Kidney (tissue), 14 donors: ENCODE measurements around the gene PRDM1. TPM values are rescaled to one million over a fixed set of nuclear protein-coding genes. Genes with fewer than 3 reads are reported as not detected.

ENCODE experiments used
- DNase-seq, 5 donors: peaks; one replicate each; pipeline ENCODE4 v3.0.0-alpha.2; 2013 to 2020
- FAIRE-seq: peaks from 2 replicates; lab custom pipeline; 2012; peaks lifted over from hg19 to GRCh38; lab: Jason Lieb, UNC
- H3K27ac ChIP-seq, 2 donors: one replicate each; pipeline ENCODE4 v1.7.0; 2013; ENCODE audit warnings: low read depth in 2 of 2, low read length in 2 of 2, inconsistent platforms in 1 of 2
- H3K27me3 ChIP-seq: one replicate; pipeline ENCODE4 v1.7.1; 2013; ENCODE audit warnings: low read length, inconsistent platforms; ENCODE audit not compliant: control insufficient read depth, insufficient read depth
- H3K36me3 ChIP-seq, 3 donors: one replicate each; pipeline versions ENCODE4 v1.7.0 to v1.7.1; 2013; ENCODE audit warnings: low read length in 3 of 3, control low read depth in 1 of 3, inconsistent platforms in 1 of 3; ENCODE audit not compliant: insufficient read depth in 3 of 3, control insufficient read depth in 2 of 3
- H3K4me1 ChIP-seq, 3 donors: one replicate each; pipeline versions ENCODE4 v1.7.0 to v1.7.1; 2013; ENCODE audit warnings: low read length in 3 of 3, inconsistent platforms in 1 of 3, low read depth in 1 of 3; ENCODE audit not compliant: control insufficient read depth in 2 of 3, insufficient read depth in 2 of 3
- H3K4me3 ChIP-seq, 3 donors: one replicate each; pipeline versions ENCODE4 v1.7.0 to v1.8.1; 2013; ENCODE audit warnings: low read length in 3 of 3, control low read depth in 1 of 3, inconsistent platforms in 1 of 3
- H3K9ac ChIP-seq, 3 donors: one replicate each; pipeline versions ENCODE4 v1.7.0 to v1.7.1; 2013; ENCODE audit warnings: low read length in 3 of 3, control low read depth in 1 of 3, inconsistent platforms in 1 of 3
- H3K9me3 ChIP-seq, 3 donors: one replicate each; pipeline versions ENCODE4 v1.7.0 to v1.7.1; 2013; ENCODE audit warnings: low read length in 3 of 3, control low read depth in 1 of 3, inconsistent platforms in 1 of 3; ENCODE audit not compliant: control insufficient read depth in 2 of 3, insufficient read depth in 1 of 3
- CTCF ChIP-seq: IDR thresholded peaks from 3 replicates; pipeline ENCODE4 v1.5.1; 2012; ENCODE audit warnings: mild to moderate bottlenecking, moderate library complexity, borderline replicate concordance; ENCODE audit not compliant: insufficient read depth; ENCODE audit errors: extremely low read depth
- intact Hi-C: fragments of 100-400 bp; cut with DNase I; formaldehyde crosslinking; loops from one replicate; pipeline ENCODE4 v1.11.1; 2022
- polyA plus RNA-seq: library from polyadenylated mRNA; stranded (reverse); fragments of 350-450 nt; fragmentation: Illumina TruSeq; extraction: RNeasy Lipid Tissue Mini Kit (QIAGEN cat#74804); gene quantifications from one replicate; pipeline ENCODE4 v1.2.3, GENCODE V29; 2014; ENCODE audit warnings: low read depth, low replicate concordance; ENCODE audit not compliant: insufficient read depth
- total RNA-seq: library from RNA; stranded (reverse); fragmentation: NEBNext Ultra II Directional; extraction: Animal tissue kit (Norgen Biotek cat#: 25700); gene quantifications from one replicate; pipeline ENCODE4 v1.2.1, GENCODE V29; 2021
- donor health status: control.
- donor health status: control.
- donor health status: control.
- donor health status: control.
- donor health status: control.
- donor health status: DM: yes; HTN: yes; CAD: no.
- donor health status: Normal renal cell carcinoma (clear cell type).

PRDM1 gene
- total and polyA plus RNA-seq, 2 donors from 2014 or later, result 0.86 to 23.0 TPM

DNA sequence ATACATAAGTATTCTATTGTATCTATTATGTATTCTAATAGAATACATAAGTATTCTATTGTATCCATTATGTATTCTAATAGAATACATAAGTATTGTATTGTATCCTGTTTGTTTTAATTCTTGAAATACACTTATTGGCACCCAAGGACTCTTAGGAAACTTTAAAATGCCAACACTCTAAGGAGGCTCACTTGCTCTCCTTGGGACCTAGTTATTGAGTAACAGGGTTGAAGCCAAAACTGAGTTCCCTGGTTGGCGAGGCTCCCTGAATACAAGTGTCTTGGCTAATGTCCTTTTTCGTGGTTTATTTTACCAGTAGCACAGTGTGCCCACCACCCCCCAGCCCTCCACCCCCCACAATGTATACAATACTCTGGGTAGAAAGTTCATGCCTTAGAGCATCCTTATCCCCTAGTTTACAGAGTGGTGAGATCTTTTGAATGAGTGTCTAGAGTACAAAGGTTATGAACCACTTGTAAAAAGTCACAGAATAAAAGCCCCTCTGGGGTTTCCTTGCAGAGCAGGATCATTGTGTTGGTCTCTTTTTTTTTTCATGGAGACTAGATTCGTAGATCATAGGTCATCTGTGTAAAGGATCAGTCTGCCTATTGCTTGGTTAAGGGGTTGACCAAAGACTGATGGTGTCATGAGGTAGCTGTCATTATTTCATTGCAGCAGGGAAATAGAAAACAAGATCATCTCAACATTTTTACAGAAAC, 32.5 kb upstream of the PRDM1 start:
- Histone ChIP-seq H3K4me3 (no peak overlapping the region), H3K9me3 (no peaks in the 10 kb centered on the region), H3K27ac (no peak overlapping the region), H3K27me3 (no peaks in the 10 kb centered on the region), H3K4me1 (no peaks in the 10 kb centered on the region), H3K9ac (no peak overlapping the region), H3K36me3 (no peaks in the 10 kb centered on the region)
- intact Hi-C loops, result no loop called here
- DNase-seq, result no peak
- TF ChIP-seq CTCF, result no peak
- FAIRE-seq, result no peak

DNA sequence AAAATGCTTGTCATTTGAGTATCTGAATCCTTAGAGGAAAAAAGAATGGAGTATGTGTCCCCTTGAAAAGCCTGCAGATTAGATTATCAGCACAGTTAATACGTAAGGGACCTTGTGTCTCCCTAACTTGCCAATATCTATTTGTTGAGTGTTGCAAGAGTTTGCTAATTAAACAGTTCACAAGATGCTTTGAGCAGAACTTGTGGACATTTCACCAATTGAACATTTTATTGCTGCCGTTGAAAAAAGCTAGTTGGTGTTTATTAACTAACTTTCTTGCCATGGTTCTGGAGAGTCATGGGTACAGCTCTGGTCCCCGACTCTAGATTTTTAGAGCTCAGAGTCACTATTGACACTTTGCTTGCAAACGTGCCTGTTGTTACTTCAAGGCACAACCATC, 30.6 kb upstream of the PRDM1 start:
- Histone ChIP-seq H3K36me3 (no peaks in the 10 kb centered on the region), H3K9ac (no peak overlapping the region), H3K27ac (no peak overlapping the region), H3K9me3 (no peaks in the 10 kb centered on the region), H3K4me1 (no peaks in the 10 kb centered on the region), H3K27me3 (no peaks in the 10 kb centered on the region), H3K4me3 (no peak overlapping the region)
- no peak for TF ChIP-seq CTCF
- DNase-seq, result no peak
- intact Hi-C loops, result no loop called here
- no peak for FAIRE-seq

DNA sequence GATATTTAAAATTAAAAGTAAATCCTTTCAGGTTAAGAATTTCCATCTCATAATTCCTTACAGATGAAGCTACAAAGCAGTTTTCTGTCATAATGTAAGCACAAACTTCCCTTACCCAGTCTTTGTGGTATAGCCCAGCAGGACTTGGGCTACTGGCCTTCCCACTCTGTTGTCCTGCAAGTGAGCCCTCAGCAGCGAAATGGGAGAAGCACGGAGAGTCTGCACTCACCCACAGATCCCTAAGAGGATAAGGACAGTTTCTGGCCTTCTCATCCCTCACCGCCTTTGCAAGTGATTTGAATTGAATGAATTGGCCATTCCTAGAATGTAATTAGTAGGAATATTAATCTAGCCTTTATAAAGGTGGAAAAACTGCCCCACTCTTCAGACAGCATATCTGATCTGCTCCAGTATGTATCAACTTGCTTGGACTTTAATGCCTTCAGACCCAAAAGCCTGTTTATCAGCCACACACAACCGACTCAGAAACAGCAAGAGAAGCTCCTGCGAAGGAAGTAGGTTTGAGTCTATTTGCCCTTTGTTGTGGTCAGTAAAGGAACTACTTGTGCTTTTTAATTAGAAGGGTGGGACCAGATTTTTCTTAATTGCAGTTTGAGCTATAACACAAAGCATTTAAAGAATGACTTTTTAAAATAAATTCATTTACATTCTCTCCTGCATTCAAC, 29.9 kb upstream of the PRDM1 start:
- H3K4me1 ChIP-seq, result no peaks in the 10 kb centered on the region
- DNase-seq (no peak), FAIRE-seq (no peak)
- H3K4me3 ChIP-seq, result no peak overlapping the region
- intact Hi-C loops, result no loop called here
- H3K27me3 ChIP-seq, result no peaks in the 10 kb centered on the region
- no peak overlapping the region for H3K27ac ChIP-seq
- no peaks in the 10 kb centered on the region for H3K9me3 ChIP-seq
- no peak overlapping the region for H3K9ac ChIP-seq
- no peaks in the 10 kb centered on the region for H3K36me3 ChIP-seq
- TF ChIP-seq CTCF, result no peak
